ENCODE results near the gene SOX5.

DNA sequence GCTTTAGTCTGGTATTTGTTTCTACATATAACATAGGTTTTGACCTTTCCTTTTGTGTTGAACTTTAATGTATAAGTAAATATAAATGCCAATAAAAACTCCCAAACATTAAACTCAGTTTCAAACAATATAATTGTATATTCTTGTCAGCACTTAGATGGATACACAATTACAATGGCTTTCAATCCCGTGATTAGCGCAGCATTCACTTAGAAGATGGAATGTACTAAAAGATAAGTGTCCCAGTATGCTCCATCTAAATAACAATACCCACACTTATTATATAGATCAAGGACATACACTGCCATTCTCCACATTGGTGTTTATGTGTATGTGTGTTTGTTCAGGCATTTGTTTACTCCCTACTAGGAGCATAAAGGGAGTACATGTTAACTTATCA lies 193.1 kb downstream of the SOX5 start:
- no peak for TF ChIP-seq HDAC2 (IDR thresholded peaks at IDR 0.05; ENCODE audit: borderline replicate concordance in 1 of 2, low read depth in 2 of 2, low read length in 2 of 2)
- TF ChIP-seq POLR2A (IDR thresholded peaks at IDR 0.05; ENCODE audit: control extremely low read depth in 1 of 2, low read depth in 2 of 2, low read length in 2 of 2) = no peak
- TF ChIP-seq EP300 (IDR thresholded peaks at IDR 0.05; ENCODE audit: borderline replicate concordance in 1 of 2, low read depth in 2 of 2, low read length in 2 of 2) = no peak
